Lower lobe of right lung (tissue), 2 donors: ENCODE measurements around the gene RAB6B. TPM values are rescaled to one million over a fixed set of nuclear protein-coding genes. Genes with fewer than 3 reads are reported as not detected.

Experiments used
- ATAC-seq, 2 donors: fragments of 200-7000 bp; cut with Tn5 transposase; one replicate each; pipeline ENCODE4 v1.9.1; 2020 to 2022; ENCODE audit warnings: mild to moderate bottlenecking in 2 of 2, moderate library complexity in 2 of 2
- DNase-seq: peaks from one replicate; pipeline ENCODE4 v3.0.0-alpha.2; 2020
- H3K27ac ChIP-seq: fragments of 200-600 bp; one replicate; pipeline ENCODE4 v1.8.0; 2022
- H3K27me3 ChIP-seq: fragments of 200-600 bp; one replicate; pipeline ENCODE4 v1.8.0; 2022; ENCODE audit warnings: low read depth
- H3K36me3 ChIP-seq: fragments of 200-600 bp; one replicate; pipeline ENCODE4 v1.8.0; 2022; ENCODE audit warnings: mild to moderate bottlenecking
- H3K4me1 ChIP-seq: fragments of 200-600 bp; one replicate; pipeline ENCODE4 v1.8.0; 2022
- H3K4me3 ChIP-seq: fragments of 200-600 bp; one replicate; pipeline ENCODE4 v1.8.0; 2022; ENCODE audit warnings: mild to moderate bottlenecking
- H3K9me3 ChIP-seq: fragments of 200-600 bp; one replicate; pipeline ENCODE4 v1.8.0; 2022
- intact Hi-C: fragments of 100-400 bp; cut with DNase I; formaldehyde crosslinking; loops from one replicate; pipeline ENCODE4 v1.11.0; 2022
- total RNA-seq: library from RNA; stranded (reverse); fragmentation: NEBNext Ultra II Directional; extraction: Animal tissue kit (Norgen Biotek cat#: 25700); gene quantifications from one replicate; pipeline ENCODE4 v1.2.1, GENCODE V29; 2021
- TF ChIP-seq, protein P1 (sequence below): fragments of 200-600 bp; IDR thresholded peaks from one replicate; pipeline ENCODE4 v1.8.0; 2022; ENCODE audit warnings: antibody characterized with exemption, mild to moderate bottlenecking
- donor health status: DM: no; HTN: yes; CAD: no; lungs with severe emphysema.

Gene RAB6B
- total RNA-seq, 1 donor from 2014 or later = 5.5 TPM

DNA sequence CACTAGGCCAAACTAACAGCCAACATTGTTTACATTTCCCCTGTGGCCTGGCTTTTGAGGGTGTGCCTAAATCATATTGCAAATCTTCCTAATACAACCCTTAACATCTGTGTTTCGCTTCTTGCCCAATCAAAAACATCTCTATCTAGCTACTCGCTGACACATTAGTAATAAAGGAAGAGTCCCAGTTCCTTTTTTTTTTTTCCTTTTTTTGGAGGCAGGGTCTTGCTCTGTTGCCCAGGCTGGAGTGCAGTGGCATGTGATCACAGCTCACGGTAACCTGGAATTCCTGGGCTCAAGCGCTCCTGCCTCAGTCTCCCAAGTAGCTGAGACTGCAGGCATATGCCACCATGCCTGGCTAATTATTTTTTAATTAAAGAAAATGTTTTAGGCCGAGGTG, 92.2 kb downstream of the RAB6B start:
- Histone ChIP-seq H3K27ac (no peak overlapping the region), H3K9me3 (no peaks in the 10 kb centered on the region), H3K4me1 (peaks cover 17% of the 10 kb centered on the region), H3K4me3 (no peak overlapping the region), H3K27me3 (no peaks in the 10 kb centered on the region), H3K36me3 (no peaks in the 10 kb centered on the region)
- intact Hi-C loops = no loop called here
- TF ChIP-seq, protein P1, sequence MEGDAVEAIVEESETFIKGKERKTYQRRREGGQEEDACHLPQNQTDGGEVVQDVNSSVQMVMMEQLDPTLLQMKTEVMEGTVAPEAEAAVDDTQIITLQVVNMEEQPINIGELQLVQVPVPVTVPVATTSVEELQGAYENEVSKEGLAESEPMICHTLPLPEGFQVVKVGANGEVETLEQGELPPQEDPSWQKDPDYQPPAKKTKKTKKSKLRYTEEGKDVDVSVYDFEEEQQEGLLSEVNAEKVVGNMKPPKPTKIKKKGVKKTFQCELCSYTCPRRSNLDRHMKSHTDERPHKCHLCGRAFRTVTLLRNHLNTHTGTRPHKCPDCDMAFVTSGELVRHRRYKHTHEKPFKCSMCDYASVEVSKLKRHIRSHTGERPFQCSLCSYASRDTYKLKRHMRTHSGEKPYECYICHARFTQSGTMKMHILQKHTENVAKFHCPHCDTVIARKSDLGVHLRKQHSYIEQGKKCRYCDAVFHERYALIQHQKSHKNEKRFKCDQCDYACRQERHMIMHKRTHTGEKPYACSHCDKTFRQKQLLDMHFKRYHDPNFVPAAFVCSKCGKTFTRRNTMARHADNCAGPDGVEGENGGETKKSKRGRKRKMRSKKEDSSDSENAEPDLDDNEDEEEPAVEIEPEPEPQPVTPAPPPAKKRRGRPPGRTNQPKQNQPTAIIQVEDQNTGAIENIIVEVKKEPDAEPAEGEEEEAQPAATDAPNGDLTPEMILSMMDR = no peak
- DNase-seq (no peak), ATAC-seq (no peak)

DNA sequence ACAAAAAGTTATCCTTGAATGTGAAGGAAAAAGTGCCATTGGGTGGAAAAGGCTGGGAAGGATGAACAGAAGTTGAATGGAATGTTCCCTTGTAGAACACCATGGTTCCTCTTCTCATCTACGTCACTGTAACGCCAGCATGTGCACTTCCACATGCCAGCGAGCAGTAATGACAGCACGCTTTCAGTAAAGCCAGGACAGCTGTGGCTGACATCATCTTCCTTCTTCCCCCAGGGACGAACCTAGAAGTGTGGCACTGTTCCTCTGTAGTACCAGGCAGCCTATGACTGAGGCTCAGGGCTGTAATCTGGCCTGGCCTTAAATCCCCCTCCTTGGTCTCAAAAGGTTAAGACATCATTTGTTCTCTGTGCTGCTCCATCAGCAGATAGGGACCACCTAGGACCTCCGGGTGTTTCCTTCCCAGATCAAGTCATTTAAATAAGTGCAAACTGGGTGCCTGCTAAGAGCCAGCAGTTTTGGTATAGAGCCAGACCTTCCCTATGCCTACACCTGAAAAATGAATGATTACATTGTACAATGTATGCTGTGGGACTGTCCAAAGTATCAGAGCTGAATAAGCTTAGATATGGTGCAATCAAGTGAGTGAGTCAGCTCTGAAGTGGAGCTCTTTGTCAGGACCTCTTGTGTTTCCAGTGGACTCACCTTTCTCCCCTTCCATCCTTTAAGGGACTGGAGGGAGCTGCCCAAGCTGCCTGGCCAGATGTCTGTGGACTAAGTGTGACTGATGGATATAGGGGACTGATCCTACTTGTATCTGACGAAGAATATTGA, 95.7 kb downstream of the RAB6B start:
- no peaks in the 10 kb centered on the region for H3K36me3 ChIP-seq
- no peak for DNase-seq
- peaks cover under 1% of the 10 kb centered on the region for H3K4me1 ChIP-seq
- no peaks in the 10 kb centered on the region for H3K9me3 ChIP-seq
- H3K27me3 ChIP-seq = no peaks in the 10 kb centered on the region
- ATAC-seq = peak; percentile 49 to 55
- TF ChIP-seq, protein P1 = no peak
- intact Hi-C loops = no loop called here
- no peak overlapping the region for H3K27ac ChIP-seq
- H3K4me3 ChIP-seq = no peak overlapping the region

DNA sequence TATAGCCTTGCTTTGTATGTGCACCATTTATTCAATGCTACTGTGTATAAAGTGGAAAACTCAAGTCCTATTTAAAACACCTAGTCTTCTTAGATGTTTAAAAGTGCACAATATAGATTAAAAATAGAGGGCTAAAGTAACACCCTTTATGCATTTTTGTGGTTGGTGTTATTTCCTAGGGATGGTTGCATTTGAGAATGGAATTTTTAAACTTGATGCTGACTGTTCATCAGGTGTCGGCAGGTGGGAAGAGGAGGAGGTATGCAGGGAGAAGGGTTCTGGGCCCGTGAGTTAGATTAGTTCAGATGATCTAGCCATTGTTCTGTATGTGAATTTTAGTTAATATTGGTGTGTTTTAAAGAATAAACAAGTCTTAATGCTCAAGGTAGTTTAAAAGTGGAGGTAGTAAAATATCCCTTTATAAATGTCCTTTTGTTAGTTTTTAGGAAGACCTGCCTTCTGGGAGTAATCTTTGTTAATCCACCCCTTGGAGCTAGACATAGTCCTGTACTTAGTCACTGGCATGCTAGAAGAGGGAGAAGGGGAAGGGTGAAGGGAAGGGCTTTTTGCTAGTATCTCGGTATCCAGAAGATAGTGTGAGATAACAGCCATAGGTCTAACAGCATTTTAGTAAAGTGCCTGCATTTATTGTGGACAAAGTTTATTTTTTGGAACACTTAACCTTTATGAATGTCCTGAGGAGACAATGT, 98.1 kb downstream of the RAB6B start:
- DNase-seq (no peak), ATAC-seq (no peak)
- Histone ChIP-seq H3K27ac (no peak overlapping the region), H3K4me3 (no peak overlapping the region), H3K27me3 (no peaks in the 10 kb centered on the region), H3K4me1 (no peaks in the 10 kb centered on the region), H3K9me3 (no peaks in the 10 kb centered on the region), H3K36me3 (no peaks in the 10 kb centered on the region)
- TF ChIP-seq, protein P1 = no peak
- intact Hi-C loops = no loop called here

DNA sequence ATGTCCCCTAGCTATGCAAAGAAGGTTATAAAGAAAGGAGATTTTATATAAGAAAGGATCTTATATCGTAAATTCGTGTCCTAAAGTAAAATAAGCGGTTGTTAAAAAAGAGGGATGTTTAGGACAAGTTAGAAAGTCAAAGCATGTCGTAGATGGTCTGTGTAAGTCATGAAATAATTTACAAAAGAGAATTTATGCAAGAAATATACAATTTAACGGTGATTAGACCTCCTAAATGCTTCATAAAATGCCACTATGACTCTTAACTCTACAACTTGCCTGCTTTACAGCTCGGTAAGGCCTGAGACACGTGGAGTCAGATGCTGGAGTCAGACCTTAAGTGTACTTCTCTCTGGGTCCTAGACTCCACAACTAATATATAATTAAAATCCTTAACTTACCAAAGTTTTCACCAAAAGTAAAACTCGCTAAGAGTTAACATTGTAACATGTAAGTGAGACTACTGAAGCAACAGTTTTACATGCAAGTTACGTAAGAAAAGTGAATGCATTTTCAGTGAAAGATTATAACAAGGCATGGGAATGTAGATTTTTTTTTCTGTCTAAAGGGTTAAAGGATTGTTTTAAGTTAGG, 103.4 kb downstream of the RAB6B start:
- no peak for ATAC-seq
- TF ChIP-seq, protein P1 = no peak
- no peaks in the 10 kb centered on the region for H3K27me3 ChIP-seq
- no peak for DNase-seq
- H3K4me1 ChIP-seq = no peaks in the 10 kb centered on the region
- no peak overlapping the region for H3K4me3 ChIP-seq
- H3K27ac ChIP-seq = no peak overlapping the region
- no peaks in the 10 kb centered on the region for H3K36me3 ChIP-seq
- intact Hi-C loops = no loop called here
- peaks cover 7% of the 10 kb centered on the region for H3K9me3 ChIP-seq

DNA sequence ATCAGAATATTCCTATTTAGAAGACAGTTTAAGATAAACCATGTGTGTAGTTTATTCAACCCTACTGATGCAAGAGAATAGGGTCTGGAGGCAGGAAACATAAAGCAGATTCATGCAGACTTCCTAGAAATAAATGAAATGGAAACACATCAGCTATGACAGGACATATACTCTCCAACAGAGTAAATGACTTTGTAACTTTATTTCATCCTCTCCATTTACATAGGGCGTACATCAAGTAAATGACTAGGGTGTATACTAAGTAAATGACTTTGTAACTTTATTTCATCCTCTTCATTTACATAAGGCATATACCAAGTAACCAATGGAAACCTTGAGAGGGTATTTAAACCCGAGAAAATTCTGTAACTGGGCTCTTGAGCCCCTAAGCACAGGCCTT, 107.7 kb downstream of the RAB6B start:
- intact Hi-C loops = no loop called here
- TF ChIP-seq, protein P1 = no peak
- Histone ChIP-seq H3K36me3 (no peaks in the 10 kb centered on the region), H3K27me3 (peaks cover 12% of the 10 kb centered on the region), H3K4me1 (no peaks in the 10 kb centered on the region), H3K4me3 (no peak overlapping the region), H3K27ac (no peak overlapping the region), H3K9me3 (peaks cover 7% of the 10 kb centered on the region)
- DNase-seq (no peak), ATAC-seq (no peak)
